NT2/D1 (cell line): ENCODE data around the gene ZGRF1.

Source experiments
- YY1 ChIP-seq: IDR thresholded peaks from 2 replicates; pipeline ENCODE4 v1.6.1; 2011; ENCODE audit not compliant: insufficient read length, insufficient read depth
- ZNF274 ChIP-seq: IDR thresholded peaks from 2 replicates; pipeline ENCODE4 v1.6.1; 2011; ENCODE audit warnings: mild to moderate bottlenecking, low read depth, low read length

GRCh38 chr4:112552668-112553067 lies 84.0 kb downstream of the ZGRF1 start:
- no peak for TF ChIP-seq YY1
- no peak for TF ChIP-seq ZNF274
